ENCODE measurements around the gene MED29.
"Not testable (repeated sequence)": the region's sequence is repeated elsewhere in the genome, so short reads cannot be mapped to it uniquely, and the experiment has no call there.

MED29 gene

DNA sequence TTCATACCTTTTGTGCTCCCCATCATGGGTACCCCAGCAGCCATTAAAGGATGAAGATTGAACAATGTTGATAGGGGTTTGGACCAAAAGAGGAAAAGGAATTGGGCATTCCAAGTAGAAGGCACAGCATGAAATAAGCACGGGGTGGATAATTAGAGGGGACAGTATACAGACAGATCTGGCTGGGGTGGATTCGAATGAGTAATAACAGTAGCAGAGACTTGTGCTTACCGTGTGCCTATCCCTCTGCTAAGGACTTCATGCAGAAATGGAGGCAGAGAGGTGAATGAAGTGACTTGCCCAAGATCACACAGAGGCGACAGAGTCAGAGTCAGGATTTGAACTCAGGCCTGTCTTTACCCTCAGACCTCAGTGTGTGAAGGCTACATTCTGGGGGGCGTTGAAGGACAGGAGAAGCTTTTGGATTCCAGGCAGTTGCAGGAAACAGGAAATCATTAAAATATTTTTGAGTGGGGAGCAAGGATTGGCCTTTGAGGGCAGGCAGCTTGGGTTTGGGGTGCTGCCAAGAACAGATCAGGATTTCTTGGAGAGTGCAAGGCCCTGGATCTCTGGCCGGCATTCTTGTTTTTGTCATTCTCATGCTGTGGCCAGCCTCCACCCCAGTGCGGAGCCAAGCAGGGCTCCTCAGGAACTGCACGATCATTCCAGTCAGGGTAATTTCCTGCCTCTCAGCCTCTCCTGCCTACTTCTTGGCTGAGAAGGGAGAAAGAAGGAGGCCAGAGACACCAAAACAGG is 19.0 kb upstream of the MED29 start:
- DNase-seq: no peak

DNA sequence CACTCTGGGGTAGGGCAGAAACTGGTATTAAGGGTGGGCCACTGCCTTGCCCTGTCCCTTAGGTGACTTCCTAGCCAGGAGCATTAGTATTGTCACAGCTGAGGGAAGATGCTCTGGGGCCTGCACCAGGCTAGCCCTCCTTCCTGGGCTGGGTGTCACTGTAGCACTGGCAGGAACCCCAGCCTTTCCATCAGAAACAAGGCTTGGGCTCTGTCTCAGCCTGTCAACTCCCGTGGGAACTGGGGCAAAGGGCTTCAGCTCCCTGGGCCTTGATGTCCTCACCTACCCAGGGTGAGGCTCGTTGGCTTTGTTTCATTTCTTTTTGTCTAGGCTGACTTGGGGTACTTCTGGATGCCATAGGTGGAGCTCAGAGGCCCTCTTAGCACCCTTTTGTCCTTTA is 18.2 kb upstream of the MED29 start:
- no peak for DNase-seq

DNA sequence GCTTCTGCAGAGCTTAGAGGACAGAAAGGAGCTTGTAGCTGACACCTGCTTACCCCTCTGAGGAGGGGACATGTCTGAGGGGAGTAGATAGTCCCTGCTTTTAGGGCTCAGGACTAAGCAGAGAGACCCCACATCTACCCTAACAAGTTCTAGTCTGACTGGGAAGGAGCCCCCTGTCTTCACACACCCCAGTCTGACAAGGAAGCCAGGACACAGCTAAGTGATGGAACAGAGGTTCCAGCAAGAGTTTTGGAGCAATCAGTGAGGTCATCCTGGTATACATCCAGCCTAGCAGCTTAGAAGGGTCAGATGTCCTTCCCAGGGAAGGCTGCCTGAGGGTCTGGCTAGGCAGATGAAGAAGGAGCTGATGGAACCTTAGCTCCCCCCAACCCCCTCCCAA is 15.2 kb upstream of the MED29 start:
- no peak for DNase-seq

DNA sequence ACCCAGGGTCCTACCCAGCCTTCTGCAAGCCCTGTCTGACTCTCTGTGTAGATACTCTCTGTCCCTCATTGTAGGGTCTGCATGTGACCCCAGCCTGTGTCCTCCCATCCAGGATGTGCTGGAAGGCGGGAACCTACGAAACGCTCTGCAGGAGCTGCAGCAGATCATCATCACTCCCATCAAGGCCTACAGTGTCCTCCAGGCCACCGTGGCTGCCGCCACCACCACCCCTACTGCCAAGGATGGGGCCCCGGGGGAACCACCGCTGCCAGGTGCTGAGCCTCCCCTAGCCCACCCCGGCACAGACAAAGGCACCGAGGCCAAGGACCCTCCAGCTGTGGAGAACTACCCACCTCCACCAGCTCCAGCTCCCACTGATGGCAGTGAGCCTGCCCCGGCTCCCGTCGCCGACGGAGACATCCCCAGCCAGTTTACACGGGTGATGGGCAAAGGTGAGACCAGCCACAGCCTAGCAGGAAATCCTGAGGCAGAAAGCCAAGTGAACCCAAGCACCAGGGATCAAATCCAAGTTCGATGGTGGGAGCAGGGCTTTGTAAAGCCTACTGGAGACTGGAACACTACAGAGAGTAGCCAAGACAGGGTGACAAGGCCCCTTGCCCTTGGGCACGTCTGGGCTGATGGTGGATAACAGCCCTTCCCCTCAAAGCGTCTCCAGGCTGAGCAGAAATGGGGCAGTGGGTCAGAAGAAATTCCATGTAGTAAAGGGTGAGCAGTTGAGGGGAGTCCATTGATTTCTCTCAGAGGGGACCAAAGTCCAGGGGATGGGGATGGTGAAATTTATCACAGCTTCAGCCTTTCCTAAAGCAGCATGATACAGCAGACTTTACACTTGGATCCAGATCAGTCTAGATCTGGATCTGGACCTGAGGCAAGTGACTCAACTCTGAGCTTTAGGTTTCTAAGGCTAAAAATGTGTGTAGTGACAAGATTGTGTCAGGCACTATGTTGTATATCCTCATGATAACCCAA is 13.5 kb upstream of the MED29 start:
- DNase-seq: no peak

DNA sequence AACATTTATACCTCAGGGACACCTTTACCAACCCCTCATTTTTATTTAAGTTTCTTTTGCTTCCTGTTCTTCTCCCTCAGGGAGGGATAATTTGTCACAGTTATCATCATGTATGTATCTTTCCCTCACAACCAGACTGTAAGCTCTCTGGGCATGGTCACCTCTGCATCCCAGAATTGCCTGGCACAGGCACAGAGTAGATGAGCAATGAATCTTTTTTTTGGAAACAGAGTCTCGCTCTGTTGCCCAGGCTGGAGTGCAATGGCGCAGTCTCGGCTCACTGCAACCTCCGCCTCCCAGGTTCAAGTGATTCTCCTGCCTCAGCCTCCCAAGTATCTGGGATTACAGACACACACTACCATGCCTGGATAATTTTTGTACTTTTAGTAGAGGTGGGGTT is 11.8 kb upstream of the MED29 start:
- not testable (repeated sequence) for DNase-seq

DNA sequence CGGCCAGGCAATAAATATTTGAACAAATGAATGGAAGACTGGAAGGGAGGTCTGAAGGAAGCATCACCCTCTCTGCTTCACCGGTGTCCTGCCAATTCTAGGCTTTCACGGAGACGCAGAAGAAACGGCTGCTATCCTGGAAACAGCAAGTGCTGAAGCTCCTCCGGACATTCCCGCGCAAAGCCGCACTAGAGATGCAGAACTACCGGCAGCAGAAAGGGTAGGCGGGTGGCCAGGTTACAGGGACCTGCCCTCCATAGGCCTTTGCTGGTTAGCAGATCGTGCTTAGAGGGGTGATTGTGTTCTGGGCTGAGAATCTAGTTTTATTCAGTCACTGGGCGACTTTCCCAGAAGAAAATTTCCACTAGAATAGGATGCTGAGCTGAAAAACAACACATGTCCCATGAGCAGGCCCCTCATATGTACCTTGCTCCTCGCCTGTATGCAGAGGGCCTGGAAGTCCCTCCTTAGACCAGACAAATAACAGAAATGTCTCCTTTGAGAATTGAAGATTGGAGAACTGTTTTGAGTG is 11.2 kb upstream of the MED29 start:
- no peak for DNase-seq

DNA sequence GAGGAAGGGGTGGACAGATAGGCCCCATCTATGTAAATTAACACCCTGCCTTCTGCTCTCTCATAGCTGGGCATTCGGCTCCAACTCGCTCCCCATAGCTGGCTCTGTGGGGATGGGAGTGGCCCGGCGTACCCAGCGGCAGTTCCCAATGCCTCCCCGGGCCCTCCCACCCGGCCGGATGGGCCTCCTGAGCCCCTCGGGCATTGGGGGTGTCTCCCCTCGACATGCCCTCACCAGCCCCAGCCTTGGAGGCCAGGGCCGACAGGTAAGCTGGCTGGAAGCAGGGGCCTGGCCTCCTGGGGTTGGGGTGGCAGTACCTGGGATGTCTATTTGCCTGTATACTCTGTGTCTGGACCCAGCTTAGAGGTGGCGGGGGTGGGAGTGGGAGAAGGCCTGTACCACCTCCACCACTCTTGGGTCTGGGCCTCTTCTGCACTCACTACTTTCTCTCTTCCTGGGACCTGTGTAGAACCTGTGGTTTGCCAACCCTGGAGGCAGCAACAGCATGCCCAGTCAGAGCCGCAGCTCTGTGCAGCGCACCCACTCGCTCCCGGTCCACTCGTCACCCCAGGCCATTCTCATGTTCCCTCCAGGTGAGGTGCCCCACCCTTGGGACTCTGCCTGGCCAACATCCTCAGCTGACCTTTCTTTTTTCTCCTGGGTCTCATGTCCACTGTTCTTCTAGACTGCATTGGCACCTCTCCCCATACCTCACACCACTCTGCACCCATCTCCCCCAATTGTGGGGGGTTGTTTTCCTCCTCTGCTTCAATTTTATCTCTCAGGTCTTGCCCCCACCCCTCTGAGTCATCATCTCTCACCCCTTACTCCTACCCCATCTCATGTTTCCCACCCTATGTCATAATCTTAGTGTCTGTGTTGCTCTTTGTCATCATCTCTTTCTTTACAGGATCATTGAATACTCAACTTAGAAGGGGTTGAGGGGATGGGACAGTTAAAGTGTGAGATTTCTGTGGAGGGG is 10.4 kb upstream of the MED29 start:
- no peak for DNase-seq

DNA sequence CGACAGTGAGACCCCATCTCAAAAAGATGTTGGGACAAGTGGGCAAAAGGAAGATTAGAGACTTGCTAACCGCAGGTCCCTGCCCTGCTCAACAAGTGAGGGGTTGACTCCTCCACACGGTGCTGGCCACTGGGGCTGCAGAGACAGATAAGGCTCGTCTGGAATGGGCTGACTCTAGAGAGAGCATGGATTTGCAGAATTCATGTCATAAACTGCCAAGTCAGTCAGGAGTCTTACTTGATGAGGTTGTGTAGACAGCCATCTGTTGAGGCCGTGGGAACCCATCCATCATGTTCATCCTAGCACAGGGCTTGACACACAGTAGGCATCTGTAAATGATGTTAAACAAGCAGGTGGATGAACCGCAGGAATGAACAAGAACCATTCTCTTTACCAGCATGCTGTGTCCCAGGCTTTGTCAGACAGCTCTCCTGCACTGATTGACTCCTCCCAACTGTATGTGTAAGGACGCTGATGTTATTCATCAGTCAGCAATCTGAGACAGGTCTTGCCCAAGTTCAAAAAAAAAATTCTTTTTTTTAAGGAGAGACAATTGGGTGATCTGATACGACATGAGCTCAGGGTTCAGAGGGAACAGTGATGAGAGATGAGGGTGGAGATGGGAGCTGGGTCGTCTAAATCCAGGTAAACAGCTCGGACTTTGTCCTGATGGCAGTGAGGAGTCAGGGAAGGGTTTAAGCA is 9.1 kb upstream of the MED29 start:
- no peak for DNase-seq

DNA sequence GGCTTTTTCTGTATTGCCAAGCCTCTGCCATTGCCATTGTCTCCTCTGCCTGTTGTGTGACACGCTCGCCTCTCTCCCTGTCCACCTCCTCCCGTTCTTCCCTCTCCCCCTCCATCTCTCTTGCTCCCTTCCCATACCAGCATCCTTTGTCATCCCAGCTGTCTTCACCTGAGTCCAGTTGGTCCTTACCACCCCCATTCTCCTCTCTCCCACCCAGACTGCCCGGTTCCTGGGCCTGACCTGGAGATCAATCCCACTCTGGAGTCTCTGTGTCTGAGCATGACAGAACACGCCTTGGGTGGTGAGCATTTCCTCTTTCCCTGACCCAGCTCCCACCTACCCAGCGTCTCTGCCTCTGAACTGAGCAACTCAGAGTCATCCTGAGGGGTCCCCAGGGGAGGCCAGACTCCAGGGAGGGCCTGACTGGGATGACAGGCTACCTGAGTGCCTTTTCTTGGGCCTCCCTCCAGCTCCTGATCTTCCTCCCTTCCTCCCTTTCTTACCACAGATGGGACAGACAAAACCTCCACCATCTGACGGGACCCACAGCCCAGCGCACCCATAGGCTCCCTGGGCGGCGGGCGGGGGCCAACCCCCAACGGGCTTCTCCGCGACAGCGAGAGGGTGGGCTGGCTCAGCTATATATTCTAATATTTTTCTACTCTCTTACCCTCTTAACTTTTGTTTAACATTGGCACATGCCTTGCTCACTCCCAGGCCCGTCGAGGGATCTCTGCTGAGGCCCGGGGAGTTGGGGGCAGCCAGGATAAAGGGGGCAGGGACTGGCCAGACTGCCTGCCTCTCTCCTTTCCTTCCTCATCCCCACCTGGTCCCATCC is 8.0 kb upstream of the MED29 start:
- no peak for DNase-seq

DNA sequence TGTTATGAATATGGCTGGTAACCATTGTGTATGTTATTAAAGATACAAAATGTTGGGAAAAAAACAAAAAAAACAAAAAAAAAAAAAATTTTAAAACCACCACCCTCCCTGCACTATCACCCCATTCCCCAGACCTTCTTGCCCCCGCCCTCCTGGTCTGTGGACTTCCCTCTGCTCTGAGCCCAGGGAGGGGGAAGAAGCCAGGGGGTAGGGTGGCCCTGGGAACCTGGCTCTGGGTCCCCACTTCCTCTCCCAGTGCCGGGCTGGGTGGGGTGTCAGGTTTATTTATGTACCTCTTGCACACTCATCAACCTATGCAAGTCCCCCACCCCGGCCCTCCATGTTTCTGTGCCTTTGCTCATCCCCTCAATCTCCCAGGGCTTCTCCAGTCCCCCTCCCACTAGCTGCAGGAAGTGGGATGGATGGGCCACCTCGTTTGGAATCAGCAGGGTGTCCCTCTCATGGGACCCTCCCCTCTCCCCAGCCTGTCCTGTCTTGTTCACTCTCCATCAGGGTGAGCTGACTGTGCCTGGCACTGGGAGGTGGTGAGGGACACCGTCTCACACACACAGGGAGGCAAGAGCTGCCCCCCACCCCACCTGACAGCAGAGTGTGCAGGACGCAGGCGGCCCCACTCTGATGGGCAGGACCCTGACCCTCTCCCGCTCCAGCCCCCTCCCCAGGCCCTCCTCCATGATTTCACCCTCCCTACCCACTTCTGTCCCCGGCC is 6.2 kb upstream of the MED29 start:
- no peak for DNase-seq

DNA sequence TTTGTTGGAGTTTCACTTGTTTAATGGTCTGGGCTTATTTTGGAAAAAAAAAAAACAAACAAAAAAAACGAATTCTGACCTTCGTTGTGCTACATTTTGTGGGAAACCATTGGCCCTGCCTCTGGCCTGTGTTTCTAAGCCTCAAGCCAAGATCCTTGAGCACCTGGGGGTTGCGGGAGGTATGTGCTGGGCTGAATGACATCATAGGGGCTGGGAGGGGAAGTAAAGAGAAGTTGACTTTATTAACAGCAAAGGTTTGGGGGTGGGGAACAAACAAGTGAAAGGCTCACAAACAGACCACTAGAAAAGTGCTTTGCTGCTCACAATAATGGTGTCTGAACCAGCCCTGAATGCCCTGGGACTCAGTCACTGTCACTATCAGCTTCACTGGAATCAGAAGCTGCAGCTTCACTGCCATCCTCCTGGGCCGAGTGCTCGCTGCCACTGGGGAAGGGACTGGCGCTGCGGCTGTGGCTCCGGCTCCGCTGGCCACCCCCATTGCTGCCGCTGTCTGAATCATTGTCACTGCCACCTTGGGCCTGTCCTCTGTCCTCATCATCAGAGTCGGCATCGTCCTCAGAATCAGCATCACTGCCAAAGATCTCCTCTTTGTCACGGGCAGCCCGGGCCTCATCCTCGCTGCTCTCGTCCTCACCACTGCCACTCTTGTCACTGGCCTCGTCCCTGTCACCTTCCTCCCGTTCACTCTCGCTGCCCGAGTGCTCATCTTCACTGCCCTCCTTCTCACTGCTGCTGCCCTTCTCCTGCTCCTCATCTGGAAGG is 5.4 kb upstream of the MED29 start:
- DNase-seq: no peak

DNA sequence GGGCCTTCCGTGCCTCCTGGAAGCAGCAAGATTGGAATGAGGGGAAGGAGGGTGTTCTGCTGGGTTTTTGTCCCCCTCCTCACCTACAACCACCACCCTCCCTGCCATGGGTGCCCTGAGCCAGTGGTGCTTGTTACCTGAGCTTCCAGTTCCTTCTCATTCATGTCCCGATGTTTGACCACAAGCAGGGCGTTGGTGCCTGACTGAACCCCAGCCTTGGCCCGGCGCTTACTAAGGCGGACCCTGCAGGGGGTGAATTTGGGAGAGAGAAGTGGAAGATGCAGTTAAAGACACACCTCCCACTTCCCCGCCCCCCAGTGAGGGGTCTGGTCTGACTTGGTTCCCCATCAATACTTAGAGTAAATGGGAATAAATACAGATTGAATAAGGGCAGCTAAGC is 4.6 kb upstream of the MED29 start:
- no peak for DNase-seq

DNA sequence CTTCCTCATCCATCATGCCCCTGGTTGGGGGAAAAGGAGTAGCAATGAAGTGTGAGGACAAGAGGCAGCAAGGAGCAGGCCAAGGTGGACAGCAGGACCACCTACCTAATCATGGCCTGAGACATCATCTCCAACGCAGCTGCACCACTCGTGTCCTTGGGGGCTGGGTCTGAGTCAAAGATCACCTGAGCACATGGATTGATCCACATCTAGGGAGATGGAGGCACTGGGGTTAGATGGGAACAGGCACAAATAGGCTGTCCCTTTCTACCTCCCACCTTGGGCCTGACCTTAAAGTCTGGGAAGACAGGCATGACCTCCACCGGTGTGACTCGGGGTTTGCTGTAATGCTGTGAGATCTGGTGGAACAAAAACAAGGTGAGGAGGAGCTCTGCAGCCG is 2.5 kb upstream of the MED29 start:
- no peak for DNase-seq

DNA sequence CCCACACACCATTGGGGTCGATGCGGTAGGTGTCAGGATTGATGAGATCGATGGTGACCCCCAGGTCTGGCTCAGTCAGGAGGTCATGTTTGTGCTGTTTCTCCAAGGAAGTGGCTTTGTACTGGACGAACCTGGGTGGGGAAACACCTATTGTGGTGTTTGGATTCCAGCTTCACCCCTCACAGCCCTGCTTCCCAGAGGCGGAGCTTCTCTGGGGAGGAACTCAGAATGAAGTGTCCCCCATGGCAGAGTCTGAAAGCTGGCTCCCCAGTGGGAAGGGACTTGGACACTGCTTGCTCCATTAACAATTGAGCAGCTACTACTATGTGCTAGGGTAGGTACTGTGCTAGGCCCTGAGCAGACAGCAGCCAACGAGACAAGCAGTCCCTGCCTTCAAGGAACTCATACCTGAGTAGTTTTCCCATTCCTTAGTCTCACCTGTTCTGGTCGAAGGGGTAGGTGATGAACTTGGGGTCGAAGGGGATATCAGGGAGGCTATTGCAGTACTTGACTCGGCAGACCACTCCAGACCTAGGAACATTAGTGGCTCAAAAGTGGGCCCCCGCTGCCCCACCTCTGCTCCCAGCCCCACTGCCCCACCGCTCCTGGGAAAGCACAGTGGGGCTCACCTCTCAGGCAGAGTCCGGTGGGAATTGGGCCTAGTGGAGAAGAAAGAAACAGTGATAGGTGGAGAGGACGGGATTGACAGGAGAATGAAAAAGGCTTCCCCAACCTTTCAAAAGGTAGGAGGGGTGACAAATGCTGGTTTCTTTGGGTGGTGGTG is 1.4 kb upstream of the MED29 start:
- no peak for DNase-seq

DNA sequence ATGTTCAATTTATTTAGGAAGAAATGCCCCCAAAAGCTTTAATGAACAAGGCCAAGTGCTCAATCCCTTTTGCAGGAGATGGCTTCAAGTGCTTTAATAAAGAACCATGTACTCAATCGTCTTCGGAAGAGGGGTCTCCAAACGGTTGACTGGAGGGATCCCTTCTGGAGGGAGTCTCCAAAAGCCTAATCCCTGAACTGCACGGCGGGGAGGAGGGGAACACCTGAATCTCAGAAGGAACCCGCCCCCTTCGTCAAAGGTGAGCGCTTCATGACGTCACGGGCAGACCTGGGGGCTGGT is 777 bp upstream of the MED29 start:
- DNase-seq: no peak

DNA sequence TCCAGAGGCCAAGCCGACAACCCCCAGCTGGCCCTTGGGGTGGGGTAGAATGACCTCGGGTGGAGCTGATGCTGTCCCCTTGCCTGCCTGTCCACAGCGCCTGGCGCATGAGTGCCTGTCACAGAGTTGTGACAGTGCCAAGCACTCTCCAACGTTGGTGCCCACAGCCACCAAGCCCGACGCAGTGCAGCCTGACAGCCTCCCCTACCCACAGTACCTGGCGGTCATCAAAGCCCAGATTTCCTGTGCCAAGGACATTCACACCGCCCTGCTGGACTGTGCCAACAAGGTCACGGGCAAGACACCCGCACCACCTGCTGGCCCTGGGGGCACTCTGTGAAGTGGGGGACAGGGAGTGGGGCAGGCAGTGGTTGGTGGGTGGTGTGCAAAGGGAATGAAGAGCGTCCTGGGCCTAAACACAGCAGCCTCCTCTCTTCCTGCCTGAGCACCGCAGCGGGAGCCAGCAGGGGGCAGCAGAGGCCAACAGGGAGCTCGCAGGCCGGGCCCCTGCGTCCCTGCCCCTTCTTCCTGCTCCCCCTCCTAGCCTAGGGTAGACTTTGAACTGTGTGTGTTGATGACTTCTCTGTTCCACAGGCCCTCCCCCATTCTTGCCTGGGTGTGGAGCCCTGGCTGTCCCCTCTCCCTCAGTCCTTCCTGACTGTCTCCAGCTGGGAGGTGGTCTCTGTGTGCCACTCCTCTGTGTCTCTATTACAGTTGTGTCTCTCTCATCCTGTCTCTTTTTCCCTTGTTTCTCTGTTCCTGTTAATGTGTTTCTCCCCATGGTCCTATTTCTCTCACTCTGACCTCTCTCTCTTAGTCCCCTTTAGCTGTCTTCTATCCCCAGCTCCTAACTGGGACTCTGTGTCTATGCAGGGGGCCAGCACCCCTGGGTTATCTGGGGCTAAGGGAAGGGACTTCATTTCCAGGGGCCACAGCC is 6.5 kb downstream of the MED29 start:
- DNase-seq: peak; percentile 67

DNA sequence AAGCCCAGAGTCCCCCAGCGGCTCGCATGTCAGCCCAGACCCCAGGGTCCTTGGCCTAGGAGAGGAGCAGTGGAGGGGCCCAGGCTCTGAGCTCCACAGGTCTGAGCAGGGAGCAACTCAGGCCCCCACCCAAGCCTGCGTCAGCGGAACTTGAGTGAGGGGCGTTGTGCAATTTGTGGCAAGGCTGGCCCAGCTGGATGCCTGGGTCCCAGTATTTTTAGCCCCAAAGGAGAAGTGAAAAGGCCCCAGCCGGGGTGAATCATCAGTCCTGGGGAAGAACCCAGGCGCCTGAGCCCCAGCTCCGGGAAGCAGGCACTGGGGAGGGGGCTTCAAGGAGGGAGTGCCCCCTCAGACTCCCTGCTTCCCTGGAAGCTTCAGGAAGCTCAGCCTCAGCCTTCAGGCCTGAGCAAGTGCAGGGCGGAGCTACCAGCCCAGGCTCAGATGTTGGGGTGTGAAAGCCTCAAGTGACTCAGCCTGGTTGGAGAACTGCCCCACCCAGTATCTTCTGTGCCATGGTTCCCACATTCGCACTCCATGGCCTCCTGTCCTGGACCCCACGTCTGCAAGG is 7.2 kb downstream of the MED29 start:
- no peak for DNase-seq

Measured in NCI-H1105 (cell line).